ENCODE measurements around the gene DCST1.

Gene DCST1

DNA sequence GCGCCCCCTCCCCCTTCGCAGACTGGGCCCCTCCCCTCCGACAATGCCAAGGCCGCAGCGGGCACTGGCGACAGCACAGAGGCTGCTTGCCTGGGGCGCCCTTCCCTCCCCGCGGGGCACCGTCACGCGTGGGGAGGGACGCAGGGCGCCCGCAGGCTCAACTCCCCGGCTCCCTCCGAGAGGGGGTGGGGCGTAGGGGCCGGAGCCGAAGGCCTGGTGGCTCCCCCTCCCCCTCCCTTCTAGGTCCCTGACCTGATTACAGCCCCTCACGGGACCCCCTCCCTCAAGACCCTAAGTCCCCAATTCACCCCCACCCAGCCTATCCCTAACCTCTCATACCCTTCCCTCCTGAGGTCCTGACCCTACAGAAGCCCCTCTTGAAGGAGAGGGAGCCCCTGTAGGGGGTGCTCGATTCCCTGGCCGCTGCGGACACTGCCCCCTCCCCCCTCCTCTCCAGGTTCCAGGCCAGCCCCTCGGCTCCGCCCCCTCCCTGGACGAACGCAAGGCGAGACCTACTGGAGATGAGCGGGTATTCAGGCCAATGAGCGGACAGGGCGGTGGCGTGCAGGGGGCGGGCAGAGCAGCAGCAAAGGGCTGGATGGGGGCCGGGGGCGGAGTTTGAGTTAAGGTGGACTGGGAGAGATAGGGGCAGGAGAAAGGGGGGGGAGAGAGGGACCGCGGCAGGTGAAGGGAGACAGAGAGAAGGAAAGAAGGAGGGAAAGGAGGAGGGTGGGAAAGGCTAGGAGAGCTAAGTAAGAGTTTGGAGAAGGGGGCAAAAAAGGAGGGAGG, 31.8 kb upstream of the DCST1 start:
- peak; percentile 85 for DNase-seq (ENCODE audit: low read depth)

DNA sequence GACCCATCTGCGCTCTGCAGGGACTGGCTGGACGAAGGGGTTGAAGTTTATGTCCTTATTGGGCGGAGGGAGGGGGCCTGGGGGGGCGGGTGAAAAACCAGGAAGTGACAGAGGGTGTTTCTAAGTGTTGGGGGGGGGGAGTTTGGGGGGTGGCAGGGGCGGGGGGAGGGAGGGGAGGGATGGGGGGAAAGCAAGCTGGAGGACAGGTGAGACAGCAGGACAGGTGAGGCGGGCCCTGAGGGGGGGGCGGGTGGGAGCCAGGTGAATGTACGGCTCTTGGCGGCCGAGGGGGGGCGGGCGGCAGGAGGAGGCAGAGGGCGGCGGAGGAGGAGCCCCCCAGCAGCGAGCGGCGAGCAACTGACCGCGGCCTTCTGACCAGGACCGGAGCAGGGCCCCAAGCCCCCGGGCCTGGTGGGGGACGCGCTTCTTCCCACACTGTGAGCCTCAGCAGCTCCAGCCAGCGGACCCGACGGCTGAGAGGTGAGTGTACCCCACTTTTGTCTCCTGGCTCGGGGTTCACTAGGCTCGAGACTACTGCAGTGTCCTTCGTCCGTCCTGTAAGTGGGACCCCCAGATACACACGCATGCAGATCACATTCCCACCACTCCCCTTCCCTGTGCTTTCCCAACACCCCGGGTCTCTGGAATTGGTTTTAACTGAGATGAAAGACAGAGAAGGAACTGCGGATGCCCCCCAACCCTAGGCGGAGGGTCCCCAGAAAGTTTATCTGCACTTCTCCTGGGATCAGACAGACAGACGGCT, 31.0 kb upstream of the DCST1 start, which contains the start of gene ZBTB7B:
Gene ZBTB7B, plus strand, starts transcription at position 339 of the 763 bp plus-strand sequence. CDS start 11,859 bp downstream, outside the sequence.
- no peak for DNase-seq (ENCODE audit: low read depth)

GRCh38 chr1:155003227-155003765, 30.3 kb upstream of the DCST1 start:
- no peak for DNase-seq (ENCODE audit: low read depth)

- no peak for DNase-seq (ENCODE audit: low read depth)
Observed at GRCh38 chr1:155003766-155004351, 29.8 kb upstream of the DCST1 start.

DNA sequence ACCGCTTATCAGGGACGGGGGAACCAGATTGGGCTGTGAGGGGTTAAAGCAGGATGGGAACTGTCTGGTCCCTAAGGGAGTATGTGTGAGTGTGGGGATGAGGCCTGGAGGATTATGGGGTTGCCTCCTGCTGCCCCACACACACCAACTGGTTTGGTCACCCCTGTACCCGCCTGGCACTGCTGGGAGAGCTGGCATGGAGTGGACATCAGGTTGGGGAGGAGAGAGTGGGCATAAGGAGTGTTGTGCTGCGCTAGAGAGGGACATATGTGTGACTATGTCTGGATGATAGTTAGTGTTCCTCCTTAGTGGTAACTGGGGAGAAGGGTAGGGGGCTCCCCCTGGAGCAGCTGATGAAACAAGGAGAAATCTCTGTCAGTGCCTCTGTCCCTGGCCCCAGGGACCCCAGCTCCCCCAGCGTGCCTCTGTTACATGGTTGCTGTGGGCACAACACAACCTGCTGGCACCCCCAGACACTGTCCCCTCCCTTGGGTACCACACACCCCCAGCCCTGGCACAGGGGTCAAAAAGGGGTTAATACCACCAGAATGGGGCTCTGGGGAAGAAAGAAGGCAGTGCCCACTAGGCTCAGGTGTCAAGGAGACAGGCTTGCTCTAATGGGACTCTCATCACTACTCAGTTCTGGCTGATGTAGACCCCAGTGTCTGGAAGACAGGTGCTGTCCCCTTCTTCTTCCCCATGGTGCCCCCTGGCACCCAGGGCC, 29.1 kb upstream of the DCST1 start:
- no peak for DNase-seq (ENCODE audit: low read depth)

DNA sequence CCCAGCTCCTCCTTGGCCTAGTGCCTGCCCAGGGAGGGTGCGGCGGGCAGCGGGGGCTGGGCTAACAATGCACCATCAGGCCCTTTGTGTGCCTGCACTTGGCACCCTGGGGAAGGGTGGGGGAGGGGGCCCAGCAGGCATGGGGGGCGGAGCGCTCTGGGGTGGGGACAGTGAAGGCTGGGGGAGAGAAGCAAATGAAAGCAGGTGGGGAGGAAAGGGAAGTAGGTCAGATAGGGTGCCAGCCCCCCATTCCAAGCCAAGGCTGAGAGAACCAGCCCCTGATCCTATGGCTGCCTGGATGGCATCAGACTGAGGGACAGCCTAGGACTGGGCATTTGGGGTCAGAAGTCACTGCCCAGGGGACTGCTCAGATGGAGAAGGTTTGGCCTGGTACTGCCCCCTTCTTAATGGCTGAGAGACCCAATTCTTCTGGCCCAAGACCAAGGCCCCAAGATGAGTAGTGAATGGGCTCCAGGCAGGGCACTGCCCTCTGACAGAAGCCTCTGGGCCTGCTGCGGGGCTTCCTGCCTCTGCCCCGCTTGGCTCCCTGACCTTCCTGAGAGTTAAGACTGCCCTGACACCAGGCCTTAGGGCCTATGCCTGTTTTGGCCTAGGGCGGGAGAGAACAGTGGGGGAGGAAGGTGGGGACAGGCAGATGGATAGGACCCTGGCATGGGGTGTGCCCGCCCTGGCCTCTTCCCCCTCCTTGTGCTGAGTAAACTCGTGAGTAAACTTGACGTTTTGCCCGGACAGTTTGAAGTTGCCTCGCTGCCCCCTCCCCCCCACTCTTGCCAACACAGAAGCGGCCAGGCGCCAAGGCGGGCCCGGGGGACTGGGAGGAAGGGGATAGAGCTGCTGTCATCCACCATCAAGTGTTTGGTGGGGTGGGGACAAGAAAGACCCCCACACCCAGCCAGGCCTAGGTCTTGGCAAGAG, 28.3 kb upstream of the DCST1 start:
- no peak for DNase-seq (ENCODE audit: low read depth)

GRCh38 chr1:155006601-155007101, 27.0 kb upstream of the DCST1 start:
- no peak for DNase-seq (ENCODE audit: low read depth)

DNA sequence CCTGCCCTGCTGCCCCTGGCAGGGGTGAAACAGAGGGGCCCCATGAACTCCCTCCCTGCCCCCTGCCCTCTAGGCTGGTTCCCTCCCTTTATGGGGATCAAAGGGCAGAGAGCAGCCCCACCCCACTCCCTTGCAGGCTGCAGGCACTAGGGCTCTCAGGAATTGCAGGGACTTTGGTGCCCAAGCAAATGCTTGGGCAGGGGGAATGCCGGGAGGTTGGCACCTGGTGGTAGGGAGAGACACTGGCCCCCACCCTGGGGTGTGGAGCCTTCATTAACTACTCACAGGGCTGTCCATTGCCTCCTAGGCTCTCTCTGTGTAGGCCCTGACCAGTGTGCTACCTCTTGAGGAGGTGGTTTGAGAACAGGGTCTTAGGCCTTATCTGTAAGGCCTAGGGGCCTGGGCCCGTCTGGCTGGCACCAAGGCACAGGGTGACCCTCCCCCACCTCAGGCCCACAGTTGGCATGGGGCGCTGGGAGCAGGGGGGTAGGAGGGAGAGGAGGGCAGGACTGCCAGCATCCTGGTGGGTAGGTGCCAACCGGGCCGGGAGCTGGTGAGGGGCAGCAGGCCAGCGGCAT, 26.3 kb upstream of the DCST1 start:
- DNase-seq (ENCODE audit: low read depth): no peak

- DNase-seq (ENCODE audit: low read depth): no peak
Observed at GRCh38 chr1:155008015-155008941, 25.3 kb upstream of the DCST1 start.

DNA sequence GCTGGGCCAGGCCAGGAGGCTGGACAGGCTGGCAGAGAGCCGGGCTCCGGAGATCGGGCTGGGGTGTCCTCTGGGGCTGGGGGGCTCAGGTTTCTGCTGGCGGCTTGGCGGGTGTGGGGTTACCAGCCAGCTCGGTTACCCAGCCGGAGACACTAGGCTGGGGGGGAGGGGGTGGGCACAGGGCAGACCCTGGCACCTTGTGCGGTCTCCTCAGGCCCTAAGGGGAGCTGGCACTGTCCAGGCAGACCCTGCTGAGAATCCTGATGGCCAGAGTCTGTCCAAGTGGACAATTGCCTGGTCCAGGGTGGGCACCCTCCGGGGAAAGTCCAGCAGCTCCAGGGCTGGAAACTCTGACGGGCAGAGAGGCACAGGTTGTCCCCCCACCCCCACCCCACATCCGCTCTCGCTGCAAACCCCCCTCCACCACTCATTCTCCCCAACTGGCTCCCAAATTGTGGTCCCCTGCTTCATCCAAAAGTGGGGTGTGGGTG, 24.4 kb upstream of the DCST1 start:
- DNase-seq (ENCODE audit: low read depth): no peak

- DNase-seq (ENCODE audit: low read depth): no peak
Observed at GRCh38 chr1:155009742-155010141, 23.9 kb upstream of the DCST1 start.

- no peak for DNase-seq (ENCODE audit: low read depth)
Observed at GRCh38 chr1:155010211-155010918, 23.3 kb upstream of the DCST1 start.

GRCh38 chr1:155011004-155011416, 22.6 kb upstream of the DCST1 start:
- no peak for DNase-seq (ENCODE audit: low read depth)

GRCh38 chr1:155011437-155012025, 22.1 kb upstream of the DCST1 start:
- DNase-seq (ENCODE audit: low read depth): no peak

DNA sequence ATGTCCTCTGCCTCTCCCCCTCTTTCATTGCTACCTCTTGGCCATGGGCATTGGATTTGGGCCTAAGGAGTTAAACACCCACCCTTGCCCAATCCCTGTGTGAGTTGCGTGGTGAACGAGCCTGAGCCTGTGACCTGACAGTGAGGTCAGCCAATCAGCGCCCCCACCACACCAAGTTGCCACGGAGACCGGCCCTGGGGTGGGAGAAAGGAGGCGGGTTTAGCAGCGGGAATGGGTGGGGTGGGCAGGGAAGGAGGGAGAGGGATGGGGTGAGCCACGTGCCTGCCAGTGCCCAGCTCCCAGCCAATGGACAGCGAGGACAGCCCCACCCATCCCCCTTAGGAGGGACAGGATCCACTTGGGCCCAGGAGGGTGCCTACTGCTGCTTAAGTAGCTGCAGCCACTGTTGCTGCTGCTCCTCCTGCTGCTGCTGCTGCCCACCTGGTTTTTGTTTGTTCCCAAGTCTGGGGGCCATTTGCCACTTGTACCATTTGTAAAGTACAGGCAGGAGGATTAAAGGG, 21.5 kb upstream of the DCST1 start:
- DNase-seq (ENCODE audit: low read depth): no peak

- DNase-seq (ENCODE audit: low read depth): no peak
Observed at GRCh38 chr1:155012776-155013602, 20.6 kb upstream of the DCST1 start.

DNA sequence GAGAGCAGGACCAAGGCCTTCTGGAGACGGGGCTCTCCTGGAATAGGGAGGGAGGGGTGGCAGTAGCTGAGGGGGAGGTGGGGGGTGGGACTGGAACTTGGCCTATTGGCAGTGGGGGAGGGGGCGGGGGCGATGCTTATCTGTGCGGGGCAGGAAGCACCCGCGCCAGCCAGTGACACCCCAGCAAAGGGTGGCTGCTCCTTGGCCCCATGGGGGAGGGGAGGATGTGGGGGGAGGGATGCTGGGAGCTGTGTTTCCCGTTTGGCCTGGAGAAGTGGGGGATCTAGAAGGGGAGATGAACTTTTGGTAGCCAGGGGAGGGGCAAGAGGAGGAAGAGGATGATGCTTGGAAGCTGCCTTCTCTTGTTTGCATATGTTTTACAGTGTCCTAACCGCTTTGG, 20.0 kb upstream of the DCST1 start:
- no peak for DNase-seq (ENCODE audit: low read depth)

Data from HS-5 (cell line).